Stimulated activated CD4-positive, alpha-beta T cell treated with anti-CD3 and anti-CD28 coated beads, Interleukin-4, amount 100 ng/mL, for 1 hour (primary cell): Measurements from ENCODE around the gene RASGRF1.
"Not testable (repeated sequence)": the region's sequence is repeated elsewhere in the genome, so short reads cannot be mapped to it uniquely, and the experiment has no call there.

ENCODE experiments used
- DNase-seq: peaks from one replicate; pipeline ENCODE4 v3.0.0-alpha.2; 2020

Gene RASGRF1, protein sequence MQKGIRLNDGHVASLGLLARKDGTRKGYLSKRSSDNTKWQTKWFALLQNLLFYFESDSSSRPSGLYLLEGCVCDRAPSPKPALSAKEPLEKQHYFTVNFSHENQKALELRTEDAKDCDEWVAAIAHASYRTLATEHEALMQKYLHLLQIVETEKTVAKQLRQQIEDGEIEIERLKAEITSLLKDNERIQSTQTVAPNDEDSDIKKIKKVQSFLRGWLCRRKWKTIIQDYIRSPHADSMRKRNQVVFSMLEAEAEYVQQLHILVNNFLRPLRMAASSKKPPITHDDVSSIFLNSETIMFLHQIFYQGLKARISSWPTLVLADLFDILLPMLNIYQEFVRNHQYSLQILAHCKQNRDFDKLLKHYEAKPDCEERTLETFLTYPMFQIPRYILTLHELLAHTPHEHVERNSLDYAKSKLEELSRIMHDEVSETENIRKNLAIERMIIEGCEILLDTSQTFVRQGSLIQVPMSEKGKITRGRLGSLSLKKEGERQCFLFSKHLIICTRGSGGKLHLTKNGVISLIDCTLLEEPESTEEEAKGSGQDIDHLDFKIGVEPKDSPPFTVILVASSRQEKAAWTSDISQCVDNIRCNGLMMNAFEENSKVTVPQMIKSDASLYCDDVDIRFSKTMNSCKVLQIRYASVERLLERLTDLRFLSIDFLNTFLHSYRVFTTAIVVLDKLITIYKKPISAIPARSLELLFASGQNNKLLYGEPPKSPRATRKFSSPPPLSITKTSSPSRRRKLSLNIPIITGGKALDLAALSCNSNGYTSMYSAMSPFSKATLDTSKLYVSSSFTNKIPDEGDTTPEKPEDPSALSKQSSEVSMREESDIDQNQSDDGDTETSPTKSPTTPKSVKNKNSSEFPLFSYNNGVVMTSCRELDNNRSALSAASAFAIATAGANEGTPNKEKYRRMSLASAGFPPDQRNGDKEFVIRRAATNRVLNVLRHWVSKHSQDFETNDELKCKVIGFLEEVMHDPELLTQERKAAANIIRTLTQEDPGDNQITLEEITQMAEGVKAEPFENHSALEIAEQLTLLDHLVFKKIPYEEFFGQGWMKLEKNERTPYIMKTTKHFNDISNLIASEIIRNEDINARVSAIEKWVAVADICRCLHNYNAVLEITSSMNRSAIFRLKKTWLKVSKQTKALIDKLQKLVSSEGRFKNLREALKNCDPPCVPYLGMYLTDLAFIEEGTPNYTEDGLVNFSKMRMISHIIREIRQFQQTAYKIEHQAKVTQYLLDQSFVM (N-terminal part only)

DNA sequence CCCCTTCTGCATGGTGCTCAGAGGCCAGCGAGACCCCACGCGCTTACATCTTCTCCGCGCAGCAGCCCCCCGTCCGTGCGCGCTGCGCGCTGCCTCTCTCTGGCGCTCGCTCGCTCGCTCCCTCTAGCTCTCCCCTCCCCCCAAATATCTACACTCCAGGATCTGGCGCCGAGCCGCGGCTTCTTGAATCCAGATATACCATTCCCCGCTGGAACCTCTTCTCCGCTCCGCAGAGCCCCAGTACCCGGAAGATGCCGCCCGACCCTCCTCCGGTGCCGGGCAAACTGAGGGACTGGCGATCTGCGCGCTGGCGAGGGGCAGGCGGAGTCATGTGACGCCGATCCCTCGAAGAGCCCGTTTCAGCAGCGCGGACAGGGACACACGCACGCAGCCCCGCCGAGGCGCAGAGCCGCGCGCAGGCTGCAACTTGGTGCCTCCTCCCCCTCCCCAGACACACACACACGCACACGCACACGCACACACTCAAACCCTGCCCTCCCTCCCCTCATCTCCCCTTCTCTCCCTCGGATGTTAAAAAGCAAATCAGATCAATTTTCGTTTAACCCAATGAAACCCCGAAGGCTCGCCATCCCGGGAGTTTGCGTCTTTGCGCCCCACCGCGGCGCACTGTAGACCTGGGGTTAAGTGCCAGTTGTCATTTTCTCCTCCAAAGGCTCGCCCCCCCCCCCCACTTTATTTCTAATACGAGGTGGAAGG, at the start of gene RASGRF1:
TSS of gene RASGRF1 (minus strand) at position 294 of the 717 bp plus-strand sequence. CDS start at position 12, 282 bp downstream.
- DNase-seq, result no peak

DNA sequence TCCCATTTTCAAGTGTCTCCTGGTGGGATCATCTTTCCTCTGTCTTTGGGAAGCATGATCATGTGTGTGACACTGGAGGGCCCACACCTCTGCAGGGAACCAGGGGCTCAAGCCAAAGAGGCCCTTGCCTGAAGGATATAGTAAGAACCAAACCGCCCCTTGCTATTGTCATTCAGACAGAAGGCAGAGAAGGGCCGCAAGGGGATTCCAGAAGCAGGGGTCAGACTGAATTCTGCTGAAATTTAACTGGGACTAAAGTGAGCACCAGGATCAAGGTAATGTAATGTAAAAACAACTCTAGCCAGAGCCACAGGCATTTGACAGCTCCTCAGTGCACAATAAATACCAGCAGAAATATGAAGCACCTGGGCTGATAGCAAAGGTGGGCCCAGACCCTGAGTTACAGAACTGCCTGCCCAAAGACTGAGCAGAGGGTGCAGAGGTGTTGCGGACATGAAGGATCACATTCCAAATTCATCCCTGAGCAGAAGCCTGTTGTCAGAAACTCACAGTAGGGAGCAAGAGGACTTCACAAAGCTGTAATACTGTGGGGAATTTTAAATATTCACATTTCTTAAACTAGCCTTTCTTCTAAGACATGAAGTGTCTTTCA, 46.0 kb upstream of the RASGRF1 start:
- no peak for DNase-seq

DNA sequence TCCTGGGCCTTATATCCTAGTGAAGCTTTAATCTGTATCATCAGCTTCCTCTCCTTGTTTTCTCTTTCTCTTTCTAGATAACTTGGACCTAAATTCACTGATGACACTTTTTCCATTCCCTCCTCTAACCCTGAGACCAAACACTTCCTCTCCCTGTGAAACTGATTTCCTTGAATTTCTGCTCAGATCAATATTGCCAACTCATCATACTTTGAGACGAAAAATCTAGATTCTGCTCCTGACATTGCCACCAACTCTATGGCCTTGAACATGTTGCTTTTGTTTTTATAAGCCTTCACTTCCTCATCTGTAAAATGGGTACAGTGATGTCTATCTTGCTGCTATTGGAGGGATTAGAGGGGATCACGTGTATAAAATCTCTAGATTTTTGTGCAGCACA, 42.7 kb upstream of the RASGRF1 start:
- no peak for DNase-seq

DNA sequence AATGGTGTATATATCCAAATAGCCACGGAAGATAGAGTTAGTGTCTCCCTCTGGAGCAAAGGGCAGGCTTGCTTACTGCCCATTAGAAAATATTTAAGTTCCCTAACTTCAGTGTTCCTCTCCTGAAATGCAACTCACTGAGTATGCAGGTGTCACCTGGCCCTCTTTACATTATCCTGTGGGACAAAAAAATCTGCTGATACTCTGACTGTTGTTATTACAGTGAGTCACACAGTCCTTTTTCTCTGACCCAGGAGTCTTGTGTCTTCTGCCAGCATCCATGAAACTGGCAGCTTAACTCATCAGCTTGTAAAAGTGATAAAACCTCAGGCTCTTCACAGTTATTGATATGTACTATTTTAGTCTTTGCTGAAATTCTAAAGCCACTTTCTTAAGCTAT, 42.2 kb upstream of the RASGRF1 start:
- DNase-seq, result no peak

DNA sequence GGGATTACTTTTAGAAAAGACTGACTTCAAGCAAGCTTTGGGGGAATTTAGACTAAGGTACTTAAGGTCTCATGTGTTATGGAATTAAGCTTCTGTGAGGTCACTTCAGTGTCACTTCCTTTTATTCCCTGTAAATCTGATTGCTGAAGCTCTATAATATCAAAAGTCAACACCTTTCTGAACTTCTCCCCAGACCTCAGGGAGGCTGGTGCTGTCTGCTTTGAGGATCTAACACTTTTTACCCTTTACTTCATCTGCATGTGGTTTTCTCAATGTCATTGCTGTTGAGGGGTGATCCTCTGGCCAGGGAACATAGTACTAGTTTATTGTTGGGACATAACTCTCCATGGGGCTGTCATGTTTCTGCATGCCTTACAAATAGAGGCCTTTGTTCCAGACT, 41.8 kb upstream of the RASGRF1 start:
- DNase-seq, result no peak

DNA sequence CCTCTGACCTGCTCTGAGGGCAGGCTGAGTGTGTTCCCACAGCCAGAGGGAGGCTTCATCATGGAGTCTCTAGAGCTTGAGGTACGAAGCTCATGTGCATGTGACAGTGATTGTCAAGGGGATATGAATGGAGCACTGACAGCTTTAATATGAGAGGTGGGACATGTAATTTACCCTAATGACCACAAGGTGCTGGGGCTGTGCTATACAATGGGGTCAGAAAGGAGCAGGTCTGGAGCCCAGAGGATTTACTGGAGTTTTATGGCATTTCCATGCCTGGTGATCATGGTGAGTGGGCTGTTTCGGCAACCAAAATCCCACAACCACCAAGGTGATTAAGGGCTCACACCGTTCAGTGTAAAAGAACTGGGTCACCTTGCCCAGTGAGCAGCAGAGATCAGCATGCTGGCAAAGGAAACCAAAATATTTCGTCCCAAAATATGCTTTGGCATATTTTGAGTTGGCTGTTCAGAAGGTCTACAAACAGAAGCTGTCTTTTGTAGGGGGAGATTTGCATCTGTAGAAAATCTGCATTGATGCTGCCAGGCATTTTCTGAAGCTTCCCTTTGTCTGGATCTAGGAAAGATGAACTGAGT, 40.1 kb upstream of the RASGRF1 start:
- DNase-seq, result no peak

DNA sequence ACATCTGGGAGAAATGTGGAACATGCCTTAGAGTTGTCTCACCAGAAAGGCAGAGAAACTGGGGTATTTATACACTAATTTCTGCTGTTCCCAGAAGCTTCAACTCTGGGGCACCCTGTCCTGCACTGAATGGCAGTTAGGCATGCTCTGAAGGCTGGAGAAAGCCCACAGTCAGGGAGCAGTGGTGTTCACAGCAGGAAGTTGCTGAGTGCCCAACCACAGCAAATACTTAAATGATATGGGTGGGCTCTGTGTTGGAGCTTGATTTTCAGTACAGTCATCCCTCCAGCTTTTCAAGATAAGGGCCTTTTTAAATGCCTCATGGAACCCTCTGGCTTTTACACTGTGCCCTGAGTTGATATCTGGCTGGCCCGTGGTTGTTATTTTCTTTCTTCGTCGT, 38.7 kb upstream of the RASGRF1 start:
- no peak for DNase-seq

DNA sequence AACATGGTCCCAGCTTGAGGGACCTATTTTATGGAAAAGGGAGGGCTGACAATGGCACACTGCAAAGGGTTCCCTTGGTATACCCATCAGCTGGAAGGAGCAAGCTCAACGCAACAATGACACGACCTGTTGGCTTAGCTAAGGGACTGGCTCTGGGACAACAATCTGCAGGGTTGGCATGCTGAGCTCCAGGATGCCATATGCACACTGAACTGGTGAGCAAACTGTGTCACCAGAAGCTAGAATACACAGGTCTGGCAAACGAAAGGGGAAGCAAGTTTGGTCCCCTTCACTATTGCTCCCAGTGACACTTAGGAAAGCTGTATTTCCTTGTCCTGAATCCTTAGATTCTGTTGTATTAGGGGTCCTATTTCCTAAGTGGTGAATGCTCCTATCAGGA, 38.0 kb upstream of the RASGRF1 start:
- no peak for DNase-seq

DNA sequence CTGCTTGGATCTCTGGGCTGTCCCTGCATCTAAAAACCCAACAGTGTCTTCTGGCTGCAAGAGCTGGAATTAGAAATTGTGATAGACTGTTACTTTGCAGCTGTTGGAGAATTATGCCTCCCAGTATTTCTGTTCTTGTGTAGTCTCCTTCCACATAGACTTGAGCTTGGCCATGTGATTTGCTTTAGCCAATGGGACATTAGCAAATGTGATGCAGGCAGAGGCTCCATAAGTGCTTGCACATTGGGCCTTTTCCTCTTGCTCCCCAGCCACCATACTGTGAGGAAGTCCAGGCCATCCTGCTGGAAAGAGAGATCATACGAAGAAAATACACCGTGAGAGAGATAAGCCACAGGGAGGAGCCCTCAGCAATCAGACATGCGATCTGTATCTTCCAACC, 33.8 kb upstream of the RASGRF1 start:
- DNase-seq, result no peak

DNA sequence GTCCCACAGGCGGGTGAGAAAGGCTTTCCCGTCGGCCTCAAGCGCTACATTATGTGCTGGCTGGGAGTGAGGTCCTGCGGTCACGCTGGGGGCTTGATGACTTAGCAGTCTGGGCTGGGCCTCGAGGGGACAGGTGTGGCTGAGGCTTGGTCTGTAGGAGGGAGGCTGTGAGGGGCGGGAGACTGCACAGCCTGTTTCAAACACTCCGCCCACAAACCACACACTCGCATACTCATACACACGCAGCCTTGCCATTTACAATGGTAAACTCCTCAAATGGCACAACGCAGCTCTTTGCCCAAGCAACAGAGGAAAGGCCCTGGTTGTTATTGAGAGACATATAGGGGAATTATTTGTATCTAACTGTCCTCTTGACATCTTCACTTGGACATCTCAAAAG, 32.4 kb upstream of the RASGRF1 start:
- no peak for DNase-seq

DNA sequence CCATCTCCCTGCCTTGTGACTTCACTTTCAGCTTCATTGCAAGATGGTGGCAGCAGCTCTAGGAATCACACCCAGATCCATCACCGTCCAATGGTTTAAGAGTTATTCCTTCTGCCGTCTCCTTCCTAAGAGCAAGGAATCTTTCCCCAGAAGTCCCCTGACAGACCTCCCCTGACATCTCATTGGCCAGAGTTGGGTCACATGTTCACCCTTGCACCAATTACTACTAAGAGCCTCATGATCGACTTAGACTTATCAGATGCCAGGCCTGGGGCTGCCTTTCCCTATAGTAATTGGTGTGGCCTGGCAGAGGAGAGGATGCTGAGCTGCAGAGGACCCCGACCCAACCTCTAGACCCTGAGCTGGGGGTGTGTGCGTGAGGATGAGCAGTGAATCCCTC, 31.8 kb upstream of the RASGRF1 start:
- no peak for DNase-seq

DNA sequence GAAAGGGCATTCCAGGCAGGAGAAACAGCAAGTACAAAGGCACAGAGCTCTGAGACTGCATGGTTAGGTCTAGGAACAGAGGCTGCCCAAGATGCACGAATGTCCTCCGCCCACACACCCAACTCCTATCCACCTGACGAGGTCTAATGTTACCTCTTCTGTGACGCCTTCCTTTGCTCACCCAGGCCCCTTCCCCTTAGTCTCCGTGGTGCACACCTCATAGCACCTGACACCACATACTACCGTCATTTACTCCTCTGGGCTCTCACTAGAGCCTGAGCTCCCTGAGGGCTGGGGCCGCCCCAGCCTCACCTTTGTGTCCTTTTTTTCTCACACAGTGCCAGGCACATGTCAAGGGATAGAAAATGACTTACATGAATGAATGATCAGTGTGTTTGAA, 31.0 kb upstream of the RASGRF1 start:
- DNase-seq, result no peak

DNA sequence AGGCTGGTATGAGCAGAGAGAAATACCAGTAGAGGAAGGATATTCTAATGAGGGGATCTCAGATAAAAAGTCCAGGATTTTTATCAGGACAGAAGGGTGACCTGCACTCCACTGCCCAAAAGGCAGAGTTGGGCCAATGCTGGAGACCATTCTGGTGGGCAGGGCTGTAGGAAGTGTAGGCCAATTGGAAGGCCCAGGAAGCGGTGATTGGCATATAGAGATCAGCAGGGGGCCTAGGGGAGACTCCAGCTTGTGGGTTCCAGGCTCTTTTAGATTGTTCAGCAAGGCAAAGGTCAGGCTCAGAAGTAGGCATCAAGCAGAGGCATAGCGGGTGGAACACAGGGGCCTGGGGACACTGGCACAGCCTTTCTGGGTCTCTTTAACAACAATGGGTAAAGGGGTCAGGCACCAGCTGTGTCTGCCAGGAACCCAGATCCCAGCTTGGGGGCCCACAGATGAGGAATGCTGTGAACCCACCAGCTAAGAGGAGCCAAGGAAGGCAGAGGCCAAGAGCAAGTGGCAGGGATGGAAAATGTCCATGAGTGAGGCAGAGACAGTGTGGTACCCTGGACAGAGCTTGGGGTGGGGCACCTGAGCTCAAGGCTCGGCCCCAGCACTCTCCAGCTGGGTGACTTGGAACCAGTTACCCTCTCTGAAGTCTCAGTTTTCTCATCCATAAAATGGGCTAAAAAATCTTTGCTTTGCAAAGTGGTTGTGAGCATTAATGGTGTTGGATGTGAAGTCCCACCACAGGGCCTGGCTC, 27.0 kb upstream of the RASGRF1 start:
- DNase-seq, result no peak

DNA sequence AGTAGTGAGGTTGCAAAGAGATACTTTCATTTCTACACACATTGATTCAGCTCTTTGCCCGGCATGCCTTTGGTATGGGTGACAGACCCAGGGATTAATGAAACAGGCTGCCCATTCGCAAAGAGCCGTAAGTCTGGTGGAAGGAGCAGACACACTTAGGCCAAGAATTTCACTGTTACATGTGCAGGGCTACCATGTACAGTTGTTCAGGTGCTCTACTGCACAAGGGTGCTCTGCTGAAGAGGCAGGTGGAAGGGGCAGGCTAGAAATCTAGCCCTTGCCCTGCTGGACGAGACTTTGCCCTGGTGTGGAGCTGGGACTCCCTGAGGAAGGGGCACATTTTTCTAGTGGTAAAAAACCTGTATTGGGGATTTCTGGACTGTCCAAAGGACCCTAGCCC, 26.2 kb upstream of the RASGRF1 start:
- no peak for DNase-seq

DNA sequence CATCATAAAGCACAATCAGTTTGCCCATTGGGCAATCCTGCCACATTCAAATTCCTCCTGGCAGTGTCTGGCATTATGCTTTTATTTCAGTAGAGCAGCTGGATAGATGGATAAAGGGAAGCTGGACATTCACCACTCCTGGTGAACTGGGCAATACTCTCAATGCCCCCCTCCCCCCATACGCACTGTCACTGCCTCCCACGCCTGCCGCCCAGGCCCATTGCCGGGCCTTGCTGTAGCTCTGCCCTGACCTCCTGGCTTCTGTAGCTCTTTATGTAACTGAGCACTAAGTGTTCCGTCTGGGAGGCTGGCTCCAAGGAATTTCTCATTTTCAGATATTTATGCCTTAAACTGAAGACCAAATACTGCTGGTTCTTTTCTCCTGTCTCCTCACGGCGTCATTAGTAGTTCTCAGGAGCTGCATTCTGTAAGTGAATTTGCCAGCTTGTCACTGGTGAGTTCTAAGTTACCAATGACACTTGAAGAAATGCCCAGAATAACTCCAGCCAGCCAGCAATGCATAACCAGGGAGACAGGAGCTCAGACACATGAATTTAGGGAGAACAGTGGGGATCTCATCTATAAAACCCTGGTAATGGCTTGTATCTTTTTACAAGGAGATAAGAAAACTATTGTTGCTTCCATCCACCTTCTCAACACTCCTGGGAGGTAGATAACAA, 25.5 kb upstream of the RASGRF1 start:
- DNase-seq, result no peak

DNA sequence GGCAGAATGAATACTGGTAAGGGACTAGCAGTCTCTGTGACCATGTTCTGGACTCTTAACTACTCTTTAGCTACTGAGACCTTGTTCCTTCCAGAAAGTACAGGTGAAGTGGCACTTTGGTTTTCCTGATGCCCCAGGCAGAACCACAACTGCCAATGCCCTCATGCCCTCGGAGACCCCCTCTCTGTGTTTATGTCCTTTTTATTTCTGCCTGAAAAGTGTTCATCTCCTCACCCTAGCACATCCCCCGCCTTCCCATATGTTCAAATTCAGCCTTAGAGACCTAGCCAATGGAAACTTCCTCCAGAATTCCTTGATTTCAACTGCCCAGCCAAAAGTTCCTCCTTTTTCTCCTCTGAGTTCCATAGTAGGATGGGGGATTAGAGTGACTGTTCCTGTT, 23.3 kb upstream of the RASGRF1 start:
- no peak for DNase-seq

DNA sequence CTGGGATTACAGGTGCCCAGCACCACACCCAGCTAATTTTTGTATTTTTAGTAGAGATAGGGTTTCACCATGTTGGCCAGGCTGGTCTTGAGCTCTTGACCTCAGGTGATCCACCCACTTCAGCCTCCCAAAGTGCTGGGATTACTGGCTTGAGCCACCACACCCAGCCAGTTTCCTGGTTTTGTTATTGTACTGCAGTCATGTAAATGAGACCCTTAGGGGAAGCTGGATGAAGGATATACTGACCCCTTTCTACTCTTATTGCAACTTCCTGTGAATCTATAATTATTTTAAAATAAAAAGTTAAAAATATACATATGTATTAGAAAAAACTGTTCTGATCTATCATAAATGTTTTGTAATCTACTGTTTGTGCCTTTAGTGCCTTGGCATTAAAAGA, 20.8 kb upstream of the RASGRF1 start:
- not testable (repeated sequence) for DNase-seq

DNA sequence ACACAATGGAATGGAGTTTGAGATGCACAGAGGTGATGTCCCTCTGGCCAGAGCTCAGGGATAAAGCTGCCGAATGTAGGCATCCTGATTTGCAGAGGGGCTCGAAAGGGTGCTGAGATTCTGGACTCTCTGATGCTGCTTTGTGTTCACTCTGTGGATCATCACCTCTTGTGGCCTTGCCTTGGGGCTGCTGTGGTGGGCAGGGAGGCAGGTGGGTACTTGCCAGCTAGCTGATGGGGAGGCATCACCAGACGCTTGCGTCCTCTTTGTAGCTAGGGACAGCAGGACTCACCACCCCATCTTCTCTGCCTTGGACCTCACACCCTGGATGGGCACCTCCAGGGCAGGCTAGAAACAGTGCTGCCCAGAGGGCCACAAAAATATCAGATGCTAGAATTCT, 14.6 kb upstream of the RASGRF1 start:
- DNase-seq, result no peak

DNA sequence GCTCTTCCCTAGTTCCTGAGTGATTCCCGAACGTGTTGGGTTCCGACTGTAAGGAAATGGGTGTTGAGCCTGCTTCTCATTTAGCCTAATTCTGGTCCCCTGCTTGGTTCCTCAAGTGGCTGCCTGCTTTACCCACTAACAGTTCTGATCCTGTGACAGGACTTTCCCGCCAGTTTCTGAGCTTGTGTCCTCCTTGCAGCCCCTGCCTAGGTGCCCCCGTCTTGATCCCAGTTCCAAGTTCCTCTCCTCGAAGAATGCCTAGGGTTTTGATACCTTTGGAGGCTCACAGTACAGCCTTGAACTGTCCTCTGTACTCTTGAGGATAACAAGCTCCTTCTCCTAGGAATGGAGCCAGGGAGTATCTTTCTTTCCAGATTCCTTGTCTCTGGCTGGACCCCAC, 12.0 kb upstream of the RASGRF1 start:
- no peak for DNase-seq

DNA sequence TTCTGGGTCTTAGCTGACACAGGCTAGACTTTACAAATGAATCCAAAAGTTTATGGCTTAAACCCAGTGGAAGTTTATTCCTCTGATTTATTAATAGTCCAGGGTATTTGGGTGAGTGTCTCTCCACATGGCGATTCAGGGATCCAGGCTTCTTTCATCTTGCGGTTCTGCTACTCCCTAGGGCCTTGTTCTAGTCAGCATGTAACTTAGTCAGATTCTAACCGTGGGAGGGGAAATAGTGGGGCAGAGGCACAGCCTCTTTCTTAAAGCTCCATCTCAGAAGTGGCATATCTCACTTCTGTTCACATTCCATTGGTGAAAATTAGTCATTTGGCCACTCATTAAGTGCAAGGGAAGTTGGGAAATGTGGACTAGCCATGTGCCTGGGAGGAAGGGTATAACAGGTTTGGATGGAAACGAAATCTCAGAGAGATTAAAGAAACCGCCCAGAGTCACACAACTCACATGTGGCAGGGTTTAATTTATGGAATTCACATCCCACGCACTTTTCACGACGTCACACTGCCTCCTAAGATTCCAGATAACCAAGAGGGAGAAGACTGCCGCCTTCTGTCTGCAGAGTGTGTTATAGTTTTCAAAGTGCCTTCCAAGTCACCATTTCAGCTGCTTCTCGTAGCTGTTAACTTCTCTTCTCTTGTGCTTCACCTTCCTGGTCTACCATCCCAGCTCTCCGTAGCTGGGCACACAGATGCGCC, 11.4 kb upstream of the RASGRF1 start:
- no peak for DNase-seq
